Measurements from ENCODE around the gene SATB2.

Gene SATB2

GRCh38 chr2:199460101-199460671 is 2.4 kb upstream of the SATB2 start:
- Histone ChIP-seq H3K36me3 (no peaks in the 10 kb centered on the region), H3K4me1 (no peaks in the 10 kb centered on the region; the same call in 1 of the 2 replicates), H3K27me3 (peaks cover 94% of the 10 kb centered on the region), H3K9me3 (no peaks in the 10 kb centered on the region), H3K4me3 (ENCODE audit: low read depth, low read length) (peak overlapping the region; percentile 74)
- DNase-seq: no peak
- TF ChIP-seq CTCF (IDR thresholded peaks at IDR 0.05; ENCODE audit: low read depth, low read length): no peak

- DNase-seq: peak; percentile 85
- H3K4me3 ChIP-seq (ENCODE audit: low read depth, low read length): peak overlapping the region; percentile 74
- no peaks in the 10 kb centered on the region for H3K36me3 ChIP-seq
- H3K4me1 ChIP-seq: no peaks in the 10 kb centered on the region; the same call in 1 of the 2 replicates
- H3K27me3 ChIP-seq: peaks cover 94% of the 10 kb centered on the region
- TF ChIP-seq CTCF (IDR thresholded peaks at IDR 0.05; ENCODE audit: low read depth, low read length): no peak
- H3K9me3 ChIP-seq: no peaks in the 10 kb centered on the region
Measured at GRCh38 chr2:199459286-199460100, 1.8 kb upstream of the SATB2 start.

- Histone ChIP-seq H3K4me3 (ENCODE audit: low read depth, low read length) (peak overlapping the region; percentile 74), H3K36me3 (no peaks in the 10 kb centered on the region), H3K9me3 (no peaks in the 10 kb centered on the region), H3K4me1 (no peaks in the 10 kb centered on the region; the same call in 1 of the 2 replicates), H3K27me3 (peaks cover 94% of the 10 kb centered on the region)
- no peak for DNase-seq
- no peak for TF ChIP-seq CTCF (IDR thresholded peaks at IDR 0.05; ENCODE audit: low read depth, low read length)
Measured at GRCh38 chr2:199458806-199459285, 1.1 kb upstream of the SATB2 start.

- peak overlapping the region; percentile 74 for H3K4me3 ChIP-seq (ENCODE audit: low read depth, low read length)
- peaks cover 94% of the 10 kb centered on the region for H3K27me3 ChIP-seq
- TF ChIP-seq CTCF (IDR thresholded peaks at IDR 0.05; ENCODE audit: low read depth, low read length): no peak
- no peaks in the 10 kb centered on the region; the same call in 1 of the 2 replicates for H3K4me1 ChIP-seq
- peak; percentile 57 for DNase-seq
- no peaks in the 10 kb centered on the region for H3K9me3 ChIP-seq
- no peaks in the 10 kb centered on the region for H3K36me3 ChIP-seq
Measured at GRCh38 chr2:199458009-199458805, 468 bp upstream of the SATB2 start.

GRCh38 chr2:199456383-199457146 is 1.2 kb downstream of the SATB2 start:
- DNase-seq: no peak
- Histone ChIP-seq H3K4me1 (no peaks in the 10 kb centered on the region; the same call in 1 of the 2 replicates), H3K9me3 (no peaks in the 10 kb centered on the region), H3K27me3 (peaks cover 94% of the 10 kb centered on the region), H3K4me3 (ENCODE audit: low read depth, low read length) (no peak overlapping the region; the same call in 1 of the 2 replicates), H3K36me3 (no peaks in the 10 kb centered on the region)
- TF ChIP-seq CTCF (IDR thresholded peaks at IDR 0.05; ENCODE audit: low read depth, low read length): no peak
